MM.1S (cell line): ENCODE data around the gene NCOA4.
"Not testable (repeated sequence)": the region's sequence is repeated elsewhere in the genome, so short reads cannot be mapped to it uniquely, and the experiment has no call there.

Experiments
- CTCF ChIP-seq: fragments of 300-600 bp; sonication (generic); IDR thresholded peaks from 2 replicates; pipeline ENCODE4 v1.5.1; 2016; ENCODE audit warnings: antibody characterized with exemption, low read length, mixed read lengths
- EZH2 ChIP-seq: fragments of 300-600 bp; sonication (generic); optimal IDR thresholded peaks from 2 replicates; pipeline ENCODE3; 2017; ENCODE audit warnings: low read depth, mild to moderate bottlenecking, antibody characterized with exemption, low read length, mixed read lengths
- EZH2phosphoT487 ChIP-seq: fragments of 300-600 bp; sonication (generic); IDR thresholded peaks from 2 replicates; pipeline ENCODE4 v1.6.1; 2018; ENCODE audit warnings: antibody characterized with exemption, low read length

- TF ChIP-seq CTCF, EZH2phosphoT487, EZH2: not testable (repeated sequence)
These were observed 57.6 kb downstream of the NCOA4 start for GRCh38 chr10:45972813-45973169.
